NT2/D1 (cell line): ENCODE results near the gene SLC25A21.

Experiments
- YY1 ChIP-seq: IDR thresholded peaks from 2 replicates; pipeline ENCODE4 v1.6.1; 2011; ENCODE audit not compliant: insufficient read length, insufficient read depth
- ZNF274 ChIP-seq: IDR thresholded peaks from 2 replicates; pipeline ENCODE4 v1.6.1; 2011; ENCODE audit warnings: mild to moderate bottlenecking, low read depth, low read length

- TF ChIP-seq ZNF274 (no peak), YY1 (no peak)
Observed at GRCh38 chr14:36879558-36879957, 292.8 kb downstream of the SLC25A21 start.
